ENCODE data around the gene GXYLT2. TPM values are rescaled to one million over a fixed set of nuclear protein-coding genes. Genes with fewer than 3 reads are reported as not detected.

The GXYLT2 gene
- total and polyA plus RNA-seq, 10 of the 15 experiments (the other 5 are each of a cell fraction or from before 2014, with no cell fraction given): 0.27 to 2.6 (median 0.78) TPM

DNA sequence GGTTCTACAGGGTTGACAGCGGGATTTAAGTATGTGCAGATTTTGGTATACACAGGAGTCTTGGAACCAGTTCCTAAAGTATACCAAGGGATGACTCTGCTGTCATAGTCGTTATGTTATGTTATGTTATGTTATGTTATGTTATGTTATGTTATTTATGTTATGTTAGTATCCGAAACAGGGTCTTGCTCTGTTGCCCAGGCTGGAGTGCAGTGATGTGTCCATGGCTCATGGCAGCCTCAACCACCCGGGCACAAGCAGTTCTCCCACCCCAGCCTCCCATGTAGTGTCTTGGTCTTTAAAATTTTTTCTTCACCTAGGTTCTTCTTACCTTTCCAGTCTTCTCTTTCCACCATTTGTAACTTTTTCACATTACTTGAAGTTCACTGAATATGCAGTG lies 130.5 kb downstream of the GXYLT2 start:
- Histone ChIP-seq H3K9ac (ENCODE audit: control insufficient read depth, insufficient read depth, low read length) (no peak overlapping the region), H3K4me2 (ENCODE audit: control insufficient read depth, insufficient read depth) (no peak overlapping the region), H3K4me3 (no peak overlapping the region), H3K9me3 (replicated peaks; ENCODE audit: control insufficient read depth, insufficient read depth, low read length) (no peaks in the 10 kb centered on the region; the same call in 2 of the 3 replicates), H3K79me2 (ENCODE audit: control insufficient read depth, insufficient read depth, low read length) (peaks cover 92% of the 10 kb centered on the region), H3K27ac (ENCODE audit: control insufficient read depth, insufficient read depth) (no peak overlapping the region), H3K4me1 (ENCODE audit: control insufficient read depth, insufficient read depth, low read length) (peaks cover 3% of the 10 kb centered on the region), H2AFZ (ENCODE audit: control insufficient read depth, low read depth, low read length) (no peak overlapping the region), H4K20me1 (ENCODE audit: control insufficient read depth, insufficient read depth) (peaks cover 4% of the 10 kb centered on the region; the same call in 1 of the 2 replicates), H3K36me3 (ENCODE audit: control insufficient read depth in 2 of 2, insufficient read depth in 2 of 2, low read length in 1 of 2) (peaks cover 2 to 10% of the 10 kb centered on the region in 2 experiments; a peak in 2 of 4 replicates), H3K27me3 (replicated peaks in 1 of 2; ENCODE audit: control insufficient read depth in 2 of 2, insufficient read depth in 2 of 2, low read length in 1 of 2) (no peaks in the 10 kb centered on the region)
- ATAC-seq: no peak
- no TSS peak for BruUV-seq (replicated peaks)
- ChIA-PET POLR2A (no interaction called here), SMC1A (ENCODE audit: uncharacterized antibody, unreplicated experiment) (no interaction called here), RAD21 (ENCODE audit: unreplicated experiment) (no interaction called here), CTCF (interaction anchor here (1.0 kb wide), 1 partner anchor 67 kb away, joined by 3 read pairs; no protein-coding TSS in a partner anchor)
- FAIRE-seq: no peak
- intact Hi-C loops (cut with micrococcal nuclease; ENCODE audit: unreplicated experiment) (no loop called here), in situ Hi-C loops (cut with MboI) (no loop called here)
- WGBS (ENCODE audit: insufficient coverage, insufficient replicate concordance, low lambda C conversion rate, missing lambda C conversion rate): 83% methylated on average over 4 of the region's 4 CpGs
- DNase-seq (ENCODE audit: low read depth, low spot score): no peak
- TF ChIP-seq HDAC6 (IDR thresholded peaks at IDR 0.05; ENCODE audit: unreplicated experiment) (no peak), TBL1XR1 (IDR thresholded peaks at IDR 0.05; ENCODE audit: low read depth, low read length) (no peak), MYC (IDR thresholded peaks at IDR 0.05; ENCODE audit: insufficient read depth, insufficient read length, insufficient replicate concordance, low read length, severe bottlenecking) (no peak), TCF7 (IDR thresholded peaks at IDR 0.05; ENCODE audit: borderline replicate concordance) (no peak), RAD51 (IDR thresholded peaks at IDR 0.05) (no peak)
- TF ChIP-seq, protein P1, sequence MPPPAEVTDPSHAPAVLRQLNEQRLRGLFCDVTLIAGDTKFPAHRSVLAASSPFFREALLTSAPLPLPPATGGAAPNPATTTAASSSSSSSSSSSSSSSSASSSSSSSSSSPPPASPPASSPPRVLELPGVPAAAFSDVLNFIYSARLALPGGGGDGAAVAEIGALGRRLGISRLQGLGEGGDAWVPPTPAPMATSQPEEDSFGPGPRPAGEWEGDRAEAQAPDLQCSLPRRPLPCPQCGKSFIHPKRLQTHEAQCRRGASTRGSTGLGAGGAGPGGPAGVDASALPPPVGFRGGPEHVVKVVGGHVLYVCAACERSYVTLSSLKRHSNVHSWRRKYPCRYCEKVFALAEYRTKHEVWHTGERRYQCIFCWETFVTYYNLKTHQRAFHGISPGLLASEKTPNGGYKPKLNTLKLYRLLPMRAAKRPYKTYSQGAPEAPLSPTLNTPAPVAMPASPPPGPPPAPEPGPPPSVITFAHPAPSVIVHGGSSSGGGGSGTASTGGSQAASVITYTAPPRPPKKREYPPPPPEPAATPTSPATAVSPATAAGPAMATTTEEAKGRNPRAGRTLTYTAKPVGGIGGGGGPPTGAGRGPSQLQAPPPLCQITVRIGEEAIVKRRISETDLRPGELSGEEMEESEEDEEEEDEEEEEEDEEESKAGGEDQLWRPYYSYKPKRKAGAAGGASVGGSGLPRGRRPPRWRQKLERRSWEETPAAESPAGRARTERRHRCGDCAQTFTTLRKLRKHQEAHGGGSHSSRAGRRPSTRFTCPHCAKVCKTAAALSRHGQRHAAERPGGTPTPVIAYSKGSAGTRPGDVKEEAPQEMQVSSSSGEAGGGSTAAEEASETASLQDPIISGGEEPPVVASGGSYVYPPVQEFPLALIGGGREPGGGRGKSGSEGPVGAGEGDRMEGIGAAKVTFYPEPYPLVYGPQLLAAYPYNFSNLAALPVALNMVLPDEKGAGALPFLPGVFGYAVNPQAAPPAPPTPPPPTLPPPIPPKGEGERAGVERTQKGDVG (CRISPR knock-in tag; IDR thresholded peaks at IDR 0.05): no peak

Data from GM12878 (cell line).